Left cardiac atrium (tissue), 4 donors: ENCODE measurements around the gene ATF5. TPM values are rescaled to one million over a fixed set of nuclear protein-coding genes. Genes with fewer than 3 reads are reported as not detected.
"Not testable (repeated sequence)": the region's sequence is repeated elsewhere in the genome, so short reads cannot be mapped to it uniquely, and the experiment has no call there.

Experiments
- ATAC-seq, 2 donors: fragments of 200-7000 bp; cut with Tn5 transposase; one replicate each; pipeline ENCODE4 v1.9.1; 2020; ENCODE audit warnings: mild to moderate bottlenecking in 2 of 2, moderate library complexity in 2 of 2
- DNase-seq: peaks from one replicate; pipeline ENCODE4 v3.0.0-alpha.2; 2020
- intact Hi-C, 2 donors: fragments of 100-400 bp; cut with DNase I; formaldehyde crosslinking; loops; one replicate each; pipeline versions ENCODE4 v1.14.1 to v1.15.1; 2022 to 2023
- total RNA-seq, 2 donors: library from RNA; stranded (reverse); fragmentation: NEBNext Ultra II Directional; extraction: Animal tissue kit (Norgen Biotek cat#: 25700); gene quantifications; one replicate each; pipeline ENCODE4 v1.2.1, GENCODE V29; 2021
- donor health status: DM: no; HTN: yes; CAD: no.
- donor health status: DM: no; HTN: yes; CAD: no; lungs with severe emphysema.
- donor health status: DM: yes; HTN: yes; CAD: no.
- donor health status: Dilated cardiomyopathy.

The ATF5 gene
- total RNA-seq, 2 donors from 2014 or later: 16.6 to 18.9 TPM

GRCh38 chr19:49918089-49918488 is 10.9 kb upstream of the ATF5 start:
- intact Hi-C loops: no loop called here
- no peak for ATAC-seq
- DNase-seq: no peak

GRCh38 chr19:49920624-49921363 is 8.2 kb upstream of the ATF5 start:
- DNase-seq (no peak), ATAC-seq (no peak)
- intact Hi-C loops: no loop called here

- ATAC-seq (peak in 1 of 2 donors; percentile 7), DNase-seq (no peak)
- intact Hi-C loops: no loop called here
Measured at GRCh38 chr19:49921871-49922795, 6.9 kb upstream of the ATF5 start.

GRCh38 chr19:49923055-49924003 is 5.7 kb upstream of the ATF5 start:
- intact Hi-C loops: no loop called here
- DNase-seq: no peak
- no peak for ATAC-seq

- DNase-seq: no peak
- no peak for ATAC-seq
- intact Hi-C loops: no loop called here
Measured at GRCh38 chr19:49924004-49924880, 4.8 kb upstream of the ATF5 start.

- intact Hi-C loops, ATAC-seq, DNase-seq: not testable (repeated sequence)
Measured at GRCh38 chr19:49924881-49925210, 4.2 kb upstream of the ATF5 start.

- intact Hi-C loops: no loop called here
- DNase-seq: no peak
- ATAC-seq: no peak
Measured at GRCh38 chr19:49925486-49925885, 3.5 kb upstream of the ATF5 start.

- no peak for ATAC-seq
- intact Hi-C loops: no loop called here
Measured at GRCh38 chr19:49926515-49926914, 2.5 kb upstream of the ATF5 start.

GRCh38 chr19:49927526-49928264 is 1.3 kb upstream of the ATF5 start:
- DNase-seq (no peak), ATAC-seq (no peak)
- intact Hi-C loops: no loop called here

More at GRCh38 chr19:49926515-49926914, 2.5 kb upstream of the ATF5 start:
- no peak for DNase-seq

- DNase-seq (peak; percentile 96), ATAC-seq (peak; percentile 91 to 94)
- intact Hi-C loops: no loop called here
Measured at GRCh38 chr19:49929611-49930482, 842 bp downstream of the ATF5 start.

GRCh38 chr19:49930483-49931011 is 1.5 kb downstream of the ATF5 start:
- ATAC-seq: peak in 1 of 2 donors; percentile 7
- intact Hi-C loops: no loop called here
- peak; percentile 68 for DNase-seq

- DNase-seq: no peak
- intact Hi-C loops: no loop called here
- no peak for ATAC-seq
Measured at GRCh38 chr19:49931293-49932040, 2.5 kb downstream of the ATF5 start.

GRCh38 chr19:49932041-49932451 is 3.0 kb downstream of the ATF5 start:
- intact Hi-C loops: no loop called here
- DNase-seq: no peak
- ATAC-seq: no peak

- ATAC-seq (no peak), DNase-seq (no peak)
- intact Hi-C loops: no loop called here
Measured at GRCh38 chr19:49932731-49933131, 3.7 kb downstream of the ATF5 start.

- no peak for DNase-seq
- no peak for ATAC-seq
- intact Hi-C loops: no loop called here
Measured at GRCh38 chr19:49933643-49934042, 4.6 kb downstream of the ATF5 start.

GRCh38 chr19:49936549-49936948 is 7.5 kb downstream of the ATF5 start:
- ATAC-seq (no peak), DNase-seq (no peak)
- intact Hi-C loops: loop anchor here in 1 of 2 donors (2.0 kb wide), 1 partner anchor 46 kb away; no protein-coding TSS in a partner anchor
